Loucy (cell line): ENCODE data around the gene SGK1.

Experiments
- H2AFZ ChIP-seq: fragments of 200-600 bp; sonication (generic); 2 replicates; pipeline ENCODE4 v1.6.0; 2016; ENCODE audit warnings: antibody characterized with exemption, mild to moderate bottlenecking, low read length, moderate library complexity
- H3F3A ChIP-seq: fragments of 200-600 bp; 2 replicates; pipeline ENCODE4 v1.6.0; 2016; ENCODE audit warnings: antibody characterized with exemption, low read depth, mild to moderate bottlenecking
- H3K27me3 ChIP-seq: fragments of 200-600 bp; sonication (generic); 2 replicates; pipeline ENCODE4 v1.6.1; 2014; ENCODE audit warnings: low read length, mild to moderate bottlenecking; ENCODE audit not compliant: insufficient read depth, poor library complexity, severe bottlenecking
- H3K36me3 ChIP-seq: fragments of 200-600 bp; sonication (generic); 2 replicates; pipeline ENCODE4 v1.6.1; 2016; ENCODE audit warnings: low read length; ENCODE audit not compliant: insufficient read depth
- H3K4me1 ChIP-seq: fragments of 200-600 bp; sonication (generic); 2 replicates; pipeline ENCODE4 v1.5.1; 2014; ENCODE audit warnings: low read length, mild to moderate bottlenecking; ENCODE audit not compliant: insufficient read depth, poor library complexity, severe bottlenecking
- H3K4me2 ChIP-seq: fragments of 200-600 bp; sonication (generic); 2 replicates; pipeline ENCODE4 v1.6.0; 2014; ENCODE audit warnings: antibody characterized with exemption, low read length, low read depth, mild to moderate bottlenecking; ENCODE audit not compliant: poor library complexity, severe bottlenecking
- H3K4me3 ChIP-seq: fragments of 200-600 bp; sonication (generic); 2 replicates; pipeline ENCODE4 v1.5.1; 2014; ENCODE audit warnings: low read length, mild to moderate bottlenecking, mixed read lengths; ENCODE audit not compliant: poor library complexity, severe bottlenecking
- H3K79me2 ChIP-seq: fragments of 200-600 bp; sonication (generic); 2 replicates; pipeline ENCODE4 v1.6.1; 2014; ENCODE audit warnings: low read length; ENCODE audit not compliant: insufficient read depth
- H3K9ac ChIP-seq: fragments of 200-600 bp; sonication (generic); 2 replicates; pipeline ENCODE4 v1.6.0; 2014; ENCODE audit warnings: mild to moderate bottlenecking, low read depth, low read length, moderate library complexity; ENCODE audit not compliant: poor library complexity, severe bottlenecking
- H3K9me2 ChIP-seq: fragments of 200-600 bp; sonication (generic); replicated peaks from 2 replicates; pipeline ENCODE4 v1.6.1; 2016; ENCODE audit warnings: low read depth, low read length, mixed read lengths
- H3K9me3 ChIP-seq: fragments of 200-600 bp; sonication (generic); 2 replicates; pipeline ENCODE4 v1.6.1; 2014; ENCODE audit warnings: mild to moderate bottlenecking, antibody characterized with exemption, low read length, low read depth; ENCODE audit not compliant: insufficient read depth
- H4K20me1 ChIP-seq: fragments of 200-600 bp; sonication (generic); 2 replicates; pipeline ENCODE4 v1.6.0; 2014; ENCODE audit warnings: antibody characterized with exemption, low read length, mild to moderate bottlenecking; ENCODE audit not compliant: insufficient read depth, poor library complexity, severe bottlenecking
- EZH2phosphoT487 ChIP-seq: fragments of 200-600 bp; IDR thresholded peaks from 2 replicates; pipeline ENCODE4 v1.6.1; 2018; ENCODE audit warnings: antibody characterized with exemption, mild to moderate bottlenecking, moderate library complexity, borderline replicate concordance
- TF ChIP-seq, protein P1 (sequence below): fragments of 200-600 bp; sonication (generic); conservative IDR thresholded peaks from 2 replicates; pipeline ENCODE4 v1.5.1; 2014; ENCODE audit warnings: mild to moderate bottlenecking, antibody characterized with exemption, low read length

The SGK1 gene

DNA sequence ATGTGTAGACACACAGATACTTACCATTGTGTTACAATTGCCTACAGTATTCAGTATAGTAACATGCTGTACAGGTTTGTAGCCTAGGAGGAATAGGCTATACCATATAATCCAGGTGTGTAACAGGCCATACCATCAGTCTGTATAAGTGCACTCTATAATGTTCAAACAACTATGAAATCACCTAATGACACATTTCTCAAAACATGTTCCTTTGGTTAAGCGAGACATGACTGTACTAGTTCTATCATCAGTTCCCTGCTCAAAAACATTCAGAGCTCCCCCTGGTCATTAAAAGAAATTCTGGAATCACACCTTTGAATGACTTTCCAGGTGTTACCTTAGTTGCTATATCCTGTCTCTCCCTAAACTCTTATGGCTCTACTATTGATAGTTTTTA lies 195.1 kb downstream of the SGK1 start:
- no peak overlapping the region for H3K4me2 ChIP-seq
- no peaks in the 10 kb centered on the region for H3K36me3 ChIP-seq

DNA sequence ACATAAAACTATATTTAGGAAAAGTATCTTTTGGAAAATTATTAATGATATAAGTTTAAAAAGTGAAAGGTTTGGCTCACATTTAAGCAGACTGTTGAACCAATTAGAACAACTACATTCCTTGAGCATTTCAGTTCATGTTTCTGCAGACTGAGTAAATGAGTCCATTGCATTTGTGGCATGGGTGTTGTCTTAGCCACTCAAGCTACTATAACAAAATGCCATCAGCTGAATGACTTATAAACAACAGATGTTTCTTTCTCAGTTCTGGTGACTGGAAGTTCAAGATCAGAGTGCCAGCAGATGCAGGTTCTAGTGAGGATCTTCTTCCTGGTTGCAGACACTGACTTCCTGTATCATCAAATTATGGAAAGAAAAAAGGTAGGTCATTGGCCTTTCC lies 198.4 kb downstream of the SGK1 start:
- H3K4me3 ChIP-seq, result no peak overlapping the region
- H3K9ac ChIP-seq, result no peak overlapping the region
- no peaks in the 10 kb centered on the region for H3K9me3 ChIP-seq
- H3K79me2 ChIP-seq, result no peaks in the 10 kb centered on the region
- H3K36me3 ChIP-seq, result no peaks in the 10 kb centered on the region
- TF ChIP-seq EZH2phosphoT487, result no peak
- TF ChIP-seq, protein P1, sequence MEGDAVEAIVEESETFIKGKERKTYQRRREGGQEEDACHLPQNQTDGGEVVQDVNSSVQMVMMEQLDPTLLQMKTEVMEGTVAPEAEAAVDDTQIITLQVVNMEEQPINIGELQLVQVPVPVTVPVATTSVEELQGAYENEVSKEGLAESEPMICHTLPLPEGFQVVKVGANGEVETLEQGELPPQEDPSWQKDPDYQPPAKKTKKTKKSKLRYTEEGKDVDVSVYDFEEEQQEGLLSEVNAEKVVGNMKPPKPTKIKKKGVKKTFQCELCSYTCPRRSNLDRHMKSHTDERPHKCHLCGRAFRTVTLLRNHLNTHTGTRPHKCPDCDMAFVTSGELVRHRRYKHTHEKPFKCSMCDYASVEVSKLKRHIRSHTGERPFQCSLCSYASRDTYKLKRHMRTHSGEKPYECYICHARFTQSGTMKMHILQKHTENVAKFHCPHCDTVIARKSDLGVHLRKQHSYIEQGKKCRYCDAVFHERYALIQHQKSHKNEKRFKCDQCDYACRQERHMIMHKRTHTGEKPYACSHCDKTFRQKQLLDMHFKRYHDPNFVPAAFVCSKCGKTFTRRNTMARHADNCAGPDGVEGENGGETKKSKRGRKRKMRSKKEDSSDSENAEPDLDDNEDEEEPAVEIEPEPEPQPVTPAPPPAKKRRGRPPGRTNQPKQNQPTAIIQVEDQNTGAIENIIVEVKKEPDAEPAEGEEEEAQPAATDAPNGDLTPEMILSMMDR, result no peak
- H3K4me1 ChIP-seq, result peaks cover 11% of the 10 kb centered on the region
- no peak overlapping the region for H3K4me2 ChIP-seq
- H2AFZ ChIP-seq, result no peak overlapping the region
- no peaks in the 10 kb centered on the region for H4K20me1 ChIP-seq
- no peaks in the 10 kb centered on the region for H3F3A ChIP-seq
- no peaks in the 10 kb centered on the region for H3K9me2 ChIP-seq
- H3K27me3 ChIP-seq, result no peaks in the 10 kb centered on the region

More for the DNA sequence above, 195.1 kb downstream of the SGK1 start:
- Histone ChIP-seq H4K20me1 (no peaks in the 10 kb centered on the region), H3F3A (no peaks in the 10 kb centered on the region), H3K27me3 (no peaks in the 10 kb centered on the region), H3K79me2 (no peaks in the 10 kb centered on the region), H3K9me2 (no peaks in the 10 kb centered on the region), H3K9ac (no peak overlapping the region), H3K9me3 (no peaks in the 10 kb centered on the region), H2AFZ (no peak overlapping the region), H3K4me3 (no peak overlapping the region), H3K4me1 (peaks cover 3% of the 10 kb centered on the region)
- TF ChIP-seq, protein P1, result no peak
- no peak for TF ChIP-seq EZH2phosphoT487
